Measurements from ENCODE around the gene PLCB1. TPM values are rescaled to one million over a fixed set of nuclear protein-coding genes. Genes with fewer than 3 reads are reported as not detected.

Gene PLCB1
- total RNA-seq, 1 donor: 13.4 TPM

GRCh38 chr20:8152847-8153246 lies 20.8 kb downstream of the PLCB1 start:
- Histone ChIP-seq H3K4me3 (ENCODE audit: insufficient read depth, low read length) (no peak overlapping the region), H3K27me3 (ENCODE audit: insufficient read depth, low read length) (no peaks in the 10 kb centered on the region), H3K4me1 (ENCODE audit: insufficient read depth, low read length) (peaks cover 48% of the 10 kb centered on the region), H3K79me2 (ENCODE audit: insufficient read depth, low read length) (no peaks in the 10 kb centered on the region), H3K4me2 (ENCODE audit: insufficient read depth, low read length) (no peak overlapping the region), H4K20me1 (ENCODE audit: insufficient read depth, low read length) (no peaks in the 10 kb centered on the region), H3K27ac (ENCODE audit: low read depth, low read length) (no peak overlapping the region), H3K9me3 (ENCODE audit: low read depth, low read length) (no peaks in the 10 kb centered on the region), H2AFZ (ENCODE audit: low read length) (no peak overlapping the region), H3K36me3 (ENCODE audit: insufficient read depth, low read length) (no peaks in the 10 kb centered on the region)
- TF ChIP-seq CTCF (IDR thresholded peaks at IDR 0.05; ENCODE audit: extremely low read depth, low read depth, low read length): no peak
- no peak for DNase-seq (ENCODE audit: insufficient read length, low spot score, missing footprints)

- no peak overlapping the region for H3K27ac ChIP-seq (ENCODE audit: low read depth, low read length)
- H3K36me3 ChIP-seq (ENCODE audit: insufficient read depth, low read length): no peaks in the 10 kb centered on the region
- H4K20me1 ChIP-seq (ENCODE audit: insufficient read depth, low read length): no peaks in the 10 kb centered on the region
- H3K9me3 ChIP-seq (ENCODE audit: low read depth, low read length): no peaks in the 10 kb centered on the region
- H3K4me2 ChIP-seq (ENCODE audit: insufficient read depth, low read length): no peak overlapping the region
- DNase-seq (ENCODE audit: insufficient read length, low spot score, missing footprints): no peak
- H3K4me1 ChIP-seq (ENCODE audit: insufficient read depth, low read length): peaks cover 48% of the 10 kb centered on the region
- no peak overlapping the region for H3K4me3 ChIP-seq (ENCODE audit: insufficient read depth, low read length)
- H3K79me2 ChIP-seq (ENCODE audit: insufficient read depth, low read length): no peaks in the 10 kb centered on the region
- no peaks in the 10 kb centered on the region for H3K27me3 ChIP-seq (ENCODE audit: insufficient read depth, low read length)
- TF ChIP-seq CTCF (IDR thresholded peaks at IDR 0.05; ENCODE audit: extremely low read depth, low read depth, low read length): no peak
- no peak overlapping the region for H2AFZ ChIP-seq (ENCODE audit: low read length)
These were observed 21.3 kb downstream of the PLCB1 start for GRCh38 chr20:8153281-8153908.

GRCh38 chr20:8154638-8155037 lies 22.6 kb downstream of the PLCB1 start:
- Histone ChIP-seq H3K79me2 (ENCODE audit: insufficient read depth, low read length) (no peaks in the 10 kb centered on the region), H3K36me3 (ENCODE audit: insufficient read depth, low read length) (no peaks in the 10 kb centered on the region), H3K4me3 (ENCODE audit: insufficient read depth, low read length) (no peak overlapping the region), H4K20me1 (ENCODE audit: insufficient read depth, low read length) (no peaks in the 10 kb centered on the region), H3K4me1 (ENCODE audit: insufficient read depth, low read length) (peaks cover 43% of the 10 kb centered on the region), H3K9me3 (ENCODE audit: low read depth, low read length) (no peaks in the 10 kb centered on the region), H3K27ac (ENCODE audit: low read depth, low read length) (peak overlapping the region; percentile 60), H2AFZ (ENCODE audit: low read length) (no peak overlapping the region), H3K4me2 (ENCODE audit: insufficient read depth, low read length) (no peak overlapping the region), H3K27me3 (ENCODE audit: insufficient read depth, low read length) (no peaks in the 10 kb centered on the region)
- no peak for TF ChIP-seq CTCF (IDR thresholded peaks at IDR 0.05; ENCODE audit: extremely low read depth, low read depth, low read length)
- DNase-seq (ENCODE audit: insufficient read length, low spot score, missing footprints): no peak

GRCh38 chr20:8155229-8155628 lies 23.2 kb downstream of the PLCB1 start:
- Histone ChIP-seq H3K4me1 (ENCODE audit: insufficient read depth, low read length) (peaks cover 43% of the 10 kb centered on the region), H3K79me2 (ENCODE audit: insufficient read depth, low read length) (no peaks in the 10 kb centered on the region)

More at GRCh38 chr20:8155229-8155628, 23.2 kb downstream of the PLCB1 start:
- no peak for DNase-seq (ENCODE audit: insufficient read length, low spot score, missing footprints)
- Histone ChIP-seq H3K4me2 (ENCODE audit: insufficient read depth, low read length) (no peak overlapping the region), H3K27ac (ENCODE audit: low read depth, low read length) (peak overlapping the region; percentile 60), H3K4me3 (ENCODE audit: insufficient read depth, low read length) (no peak overlapping the region), H3K9me3 (ENCODE audit: low read depth, low read length) (no peaks in the 10 kb centered on the region), H2AFZ (ENCODE audit: low read length) (no peak overlapping the region), H4K20me1 (ENCODE audit: insufficient read depth, low read length) (no peaks in the 10 kb centered on the region), H3K36me3 (ENCODE audit: insufficient read depth, low read length) (no peaks in the 10 kb centered on the region), H3K27me3 (ENCODE audit: insufficient read depth, low read length) (no peaks in the 10 kb centered on the region)
- no peak for TF ChIP-seq CTCF (IDR thresholded peaks at IDR 0.05; ENCODE audit: extremely low read depth, low read depth, low read length)
